GM12801 (cell line): ENCODE data around the gene LYZL4.

Experiments used
- CTCF ChIP-seq: IDR thresholded peaks from one replicate; pipeline ENCODE4 v1.5.1; 2011; ENCODE audit warnings: control low read depth; ENCODE audit not compliant: insufficient read length; ENCODE audit errors: extremely low read depth

Gene LYZL4

GRCh38 chr3:42438758-42439157, 28.3 kb upstream of the LYZL4 start:
- TF ChIP-seq CTCF: no peak

GRCh38 chr3:42438193-42438592, 27.8 kb upstream of the LYZL4 start:
- no peak for TF ChIP-seq CTCF

- TF ChIP-seq CTCF: no peak
Observed at GRCh38 chr3:42434777-42435380, 24.5 kb upstream of the LYZL4 start.

GRCh38 chr3:42432485-42432884, 22.1 kb upstream of the LYZL4 start:
- TF ChIP-seq CTCF: no peak

- TF ChIP-seq CTCF: no peak
Observed at GRCh38 chr3:42430781-42431532, 20.5 kb upstream of the LYZL4 start.

- TF ChIP-seq CTCF: no peak
Observed at GRCh38 chr3:42428830-42429229, 18.4 kb upstream of the LYZL4 start.

GRCh38 chr3:42425736-42426407, 15.5 kb upstream of the LYZL4 start:
- no peak for TF ChIP-seq CTCF
